GM12878 (cell line): ENCODE measurements around the gene ARHGEF7.

ENCODE experiments used
- GATAD2B ChIP-seq: fragments of 450-650 bp; conservative IDR thresholded peaks from 2 replicates; pipeline ENCODE4 v1.6.1; 2017; ENCODE audit warnings: low read depth, mild to moderate bottlenecking, moderate library complexity
- MXI1 ChIP-seq: fragments of 150-350 bp; IDR thresholded peaks from 2 replicates; pipeline ENCODE4 v1.6.1; 2011; ENCODE audit warnings: low read depth, mild to moderate bottlenecking, inconsistent platforms, low read length, improper control_type of control experiment
- SRF ChIP-seq, 2 experiments: IDR thresholded peaks; 2 replicates each; pipeline ENCODE4 v1.6.1; 2011; ENCODE audit warnings: low read depth in 2 of 2, low read length in 2 of 2, mild to moderate bottlenecking in 1 of 2, moderate library complexity in 1 of 2
- ZZZ3 ChIP-seq: IDR thresholded peaks from 2 replicates; pipeline ENCODE4 v1.6.1; 2011; ENCODE audit warnings: low read depth; ENCODE audit not compliant: control insufficient read depth, insufficient read length

DNA sequence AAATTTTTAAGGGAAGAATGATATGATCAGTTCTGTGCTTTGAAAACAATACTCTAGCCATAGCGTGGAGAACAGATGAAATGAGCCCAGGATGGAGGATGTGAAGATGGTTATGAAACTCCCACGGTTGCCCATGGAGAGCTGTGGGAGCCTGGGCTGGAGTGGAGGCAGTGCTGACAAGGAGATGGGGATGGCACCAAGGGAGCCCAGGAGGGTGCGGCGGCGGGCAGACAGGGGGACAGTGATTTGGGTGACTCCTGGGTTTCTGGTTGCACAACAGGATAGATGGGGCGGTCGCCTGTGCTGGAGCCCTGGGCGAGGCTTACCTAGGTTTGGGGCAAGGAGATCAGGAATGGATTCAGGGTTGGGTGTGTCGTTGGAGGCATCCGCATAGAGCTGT is 15.9 kb downstream of the ARHGEF7 start:
- no peak for TF ChIP-seq ZZZ3
- no peak for TF ChIP-seq MXI1
- no peak for TF ChIP-seq GATAD2B
- no peak for TF ChIP-seq SRF (IDR thresholded peaks at IDR 0.05; ENCODE audit: low read depth in 2 of 2, low read length in 2 of 2)
